CD4-positive, alpha-beta T cell treated with Interleukin-15 for 1 hour (primary cell): ENCODE results near the gene MOV10L1.
A peak's percentile ranks its signal among the peaks of the same experiment; 100 is the strongest.
"Not testable (repeated sequence)": the region's sequence is repeated elsewhere in the genome, so short reads cannot be mapped to it uniquely, and the experiment has no call there.

ENCODE experiments used
- DNase-seq: peaks from one replicate; pipeline ENCODE4 v3.0.0-alpha.2; 2020

MOV10L1 gene

DNA sequence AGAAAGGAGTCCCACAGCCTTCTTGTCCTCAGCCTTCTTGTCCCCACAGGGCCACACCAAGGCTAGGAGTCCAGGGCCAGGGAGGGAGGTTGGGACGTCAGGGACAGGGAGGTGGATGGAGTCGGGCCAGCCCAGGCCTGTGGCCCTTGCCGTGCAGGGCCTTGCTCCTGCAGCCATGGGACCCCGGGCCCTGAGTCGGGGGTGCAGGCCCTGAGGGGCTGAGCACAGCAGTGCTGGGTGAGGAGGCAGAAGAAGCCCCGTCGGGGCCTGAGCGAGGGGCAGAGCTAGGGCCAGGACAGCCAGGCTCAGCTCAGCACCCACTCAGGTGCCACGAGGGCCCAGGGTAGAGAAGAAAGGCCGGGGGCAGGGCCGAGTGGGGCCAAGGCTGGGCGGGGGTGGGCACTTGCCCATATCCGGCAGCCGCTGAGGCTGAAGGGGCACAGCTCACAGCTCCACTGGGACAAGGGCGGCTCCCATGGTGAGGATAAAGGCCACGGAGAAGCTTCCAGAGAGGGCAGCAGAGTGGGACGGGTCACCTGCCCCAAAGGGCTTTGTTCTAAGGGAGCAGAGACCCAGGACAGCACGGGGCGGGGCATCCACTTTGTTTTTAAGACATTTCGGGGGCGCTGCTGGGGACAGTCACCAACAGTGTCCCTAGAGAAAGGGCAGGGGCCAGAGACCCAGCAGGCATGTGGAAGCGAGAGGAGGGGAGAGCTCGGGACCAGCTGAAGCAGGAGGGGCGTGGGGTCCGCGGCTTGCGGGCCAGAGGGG, 8.2 kb upstream of the MOV10L1 start:
- DNase-seq = no peak

DNA sequence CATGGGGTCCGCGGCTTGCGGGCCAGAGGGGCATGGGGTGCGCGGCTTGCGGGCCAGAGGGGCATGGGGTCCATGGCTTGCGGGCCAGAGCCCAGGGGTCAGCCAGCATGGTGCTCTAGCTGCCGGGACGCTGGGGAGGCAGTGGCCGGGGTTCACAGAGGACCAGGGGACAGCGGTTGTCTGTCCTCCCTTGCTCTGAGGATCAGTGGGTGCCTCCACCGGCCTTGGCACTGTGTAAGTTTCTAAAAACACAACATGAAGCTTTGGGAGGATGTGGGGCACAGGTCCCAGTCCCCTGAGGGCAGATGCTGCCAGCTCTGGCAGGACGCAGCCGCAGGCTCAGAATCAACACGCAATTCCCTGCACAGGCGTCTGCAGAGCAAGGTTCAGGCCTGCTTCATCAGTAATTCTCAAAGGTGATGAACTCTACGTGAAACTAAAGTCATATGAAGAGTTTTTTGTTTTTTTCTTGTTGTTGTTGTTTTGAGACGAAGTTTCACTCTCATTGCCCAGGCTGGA, 7.5 kb upstream of the MOV10L1 start:
- no peak for DNase-seq

DNA sequence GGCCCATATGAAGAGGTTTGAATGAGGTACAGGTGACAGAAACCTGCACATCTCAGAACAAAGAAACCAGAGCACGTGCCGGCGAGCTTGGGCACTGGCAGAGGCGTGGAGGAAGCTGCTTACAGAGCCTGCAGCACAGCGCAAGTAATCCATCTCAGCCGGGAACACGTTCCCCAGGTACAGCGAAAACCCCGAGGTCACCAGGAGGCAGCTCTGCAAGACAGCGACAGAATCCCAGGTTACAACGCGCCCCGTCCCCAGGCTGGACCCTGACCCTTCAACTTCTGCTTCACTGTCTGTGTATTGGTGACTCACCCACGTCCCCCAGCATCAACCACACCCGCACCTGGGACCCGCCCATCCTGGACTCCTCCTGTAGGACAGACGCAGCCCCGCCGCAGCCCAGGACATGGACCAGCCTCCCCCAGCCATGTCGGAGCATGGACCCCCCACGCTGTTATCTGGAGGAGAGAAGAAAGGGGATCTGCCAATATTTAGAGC, 6.8 kb upstream of the MOV10L1 start:
- no peak for DNase-seq

DNA sequence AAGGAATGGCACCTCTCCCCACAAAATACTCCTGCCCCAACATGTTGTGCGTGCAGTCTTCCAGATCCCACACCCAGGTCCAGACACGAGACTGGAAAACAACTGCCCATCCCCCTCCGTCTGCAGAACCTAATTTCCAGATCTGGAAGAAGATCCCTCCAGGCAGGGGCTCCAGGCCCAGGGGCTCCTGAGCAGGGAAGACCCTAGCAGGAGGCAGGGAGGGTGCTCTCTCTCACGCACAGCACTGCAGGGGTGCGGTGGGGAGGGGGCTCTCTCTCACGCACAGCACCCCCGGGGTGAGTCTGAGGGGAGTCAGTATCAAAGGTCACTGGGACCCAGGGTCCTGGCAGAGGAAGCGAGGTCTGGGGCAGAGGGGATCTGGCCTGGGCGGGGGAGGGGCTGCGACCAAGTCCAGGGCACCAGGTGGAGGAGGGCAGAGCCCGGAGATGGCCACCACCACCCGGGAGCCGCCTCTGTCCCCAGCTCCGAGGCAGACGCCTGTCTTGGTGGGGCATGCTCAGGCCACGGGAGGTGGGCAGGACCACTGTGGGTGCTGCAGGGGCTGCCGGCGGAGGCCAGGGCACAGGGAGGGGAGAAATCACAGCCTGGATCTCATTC, 6.2 kb upstream of the MOV10L1 start:
- DNase-seq = no peak

DNA sequence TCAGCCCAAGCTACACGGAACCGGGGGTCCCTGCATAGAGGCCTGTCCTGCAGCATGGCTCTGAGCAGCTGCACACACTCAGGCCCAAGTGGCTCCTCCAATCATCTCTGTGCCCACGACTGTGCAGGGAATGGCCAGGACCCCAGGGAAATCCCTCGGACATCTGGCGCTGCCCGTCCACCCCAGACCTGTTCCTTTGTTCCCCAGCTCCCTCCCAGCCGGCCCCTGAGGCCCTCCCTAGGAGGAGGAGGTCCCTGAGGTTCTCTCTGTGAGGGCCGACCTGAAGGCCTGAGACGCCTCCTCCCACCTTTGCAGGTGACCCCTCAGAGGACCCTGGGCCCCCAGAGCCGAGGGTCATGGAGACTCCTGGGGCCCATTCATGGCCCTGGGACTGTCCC, 5.7 kb upstream of the MOV10L1 start:
- DNase-seq = no peak

DNA sequence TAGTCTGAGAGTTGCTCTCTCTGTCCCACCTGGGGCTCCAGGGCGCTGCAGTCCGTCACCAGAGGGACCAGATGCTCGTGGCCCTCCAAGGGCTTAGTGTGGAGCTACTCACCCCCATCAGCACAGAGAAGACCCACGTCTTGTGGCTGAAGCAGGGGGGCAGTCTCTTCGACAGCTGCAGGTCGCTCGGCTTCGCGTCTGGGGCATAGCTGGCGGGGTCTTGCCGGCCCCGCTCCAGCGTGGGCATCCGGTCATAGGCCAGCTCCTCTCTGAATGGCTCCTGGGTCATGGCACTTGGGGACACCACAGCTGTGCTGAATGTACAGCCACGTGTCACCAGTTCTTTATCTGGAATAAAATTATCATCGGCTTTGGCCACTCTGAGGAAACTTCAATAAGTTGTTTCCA, 5.2 kb upstream of the MOV10L1 start:
- no peak for DNase-seq

DNA sequence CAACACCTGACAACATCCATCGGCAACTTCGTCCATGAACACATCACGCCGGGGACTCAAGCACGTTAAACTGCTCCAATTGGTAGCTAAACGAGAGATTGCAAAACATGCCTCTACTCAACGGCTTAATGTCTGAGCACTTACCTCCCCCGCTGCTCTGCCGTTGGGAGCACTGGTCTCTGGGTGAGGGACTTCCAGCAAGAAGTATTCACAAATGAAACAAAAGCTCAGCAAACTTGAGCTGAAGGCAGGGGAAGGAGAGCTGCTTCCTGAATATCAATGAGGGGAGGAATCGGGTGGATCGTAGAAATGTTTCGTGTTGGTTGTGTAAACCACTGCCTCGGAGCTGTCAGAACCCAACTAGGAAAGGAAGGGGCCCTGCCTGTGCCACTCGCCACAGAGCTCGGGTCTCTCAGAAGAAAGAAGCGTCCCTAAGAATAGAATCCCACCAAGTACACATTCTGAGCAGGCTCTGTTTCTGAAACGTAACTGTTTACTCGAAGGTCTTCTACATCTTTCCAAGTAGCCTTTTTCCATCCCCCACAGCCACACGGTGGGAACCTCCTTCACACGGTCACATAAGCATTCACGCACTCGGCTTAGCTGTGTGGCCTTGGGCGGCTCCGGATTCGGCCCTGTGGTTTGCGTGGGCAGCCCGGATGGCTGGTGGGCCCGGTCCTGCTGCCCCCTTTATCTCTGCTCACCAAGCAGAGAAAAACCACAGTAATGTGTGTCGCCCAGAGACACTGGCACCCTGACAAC, 4.4 kb upstream of the MOV10L1 start, which contains the start of gene MLC1:
MLC1 (minus strand) TSS at position 216 of the 762 bp plus-strand sequence. CDS start 524 bp downstream, outside the sequence.
- peak; percentile 29 for DNase-seq

DNA sequence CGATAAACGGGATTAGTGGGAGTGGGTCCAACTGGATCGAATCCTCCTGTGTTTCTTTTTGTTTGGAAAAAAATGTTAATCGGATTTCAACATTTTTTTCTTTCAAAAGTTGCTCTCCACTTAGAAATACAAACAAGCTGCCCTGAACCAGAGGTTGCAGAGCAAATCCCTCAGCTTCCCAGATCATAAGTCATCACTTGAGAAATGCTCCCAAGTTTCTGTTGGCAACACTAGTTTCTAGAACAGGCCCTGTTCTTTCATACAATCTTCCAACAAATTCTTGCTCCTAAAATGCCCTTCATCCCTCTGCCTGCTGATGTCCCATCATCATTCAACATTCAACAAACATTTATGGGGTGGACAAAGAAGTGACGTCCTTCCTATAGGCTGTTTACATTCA, 3.3 kb upstream of the MOV10L1 start:
- DNase-seq = no peak

DNA sequence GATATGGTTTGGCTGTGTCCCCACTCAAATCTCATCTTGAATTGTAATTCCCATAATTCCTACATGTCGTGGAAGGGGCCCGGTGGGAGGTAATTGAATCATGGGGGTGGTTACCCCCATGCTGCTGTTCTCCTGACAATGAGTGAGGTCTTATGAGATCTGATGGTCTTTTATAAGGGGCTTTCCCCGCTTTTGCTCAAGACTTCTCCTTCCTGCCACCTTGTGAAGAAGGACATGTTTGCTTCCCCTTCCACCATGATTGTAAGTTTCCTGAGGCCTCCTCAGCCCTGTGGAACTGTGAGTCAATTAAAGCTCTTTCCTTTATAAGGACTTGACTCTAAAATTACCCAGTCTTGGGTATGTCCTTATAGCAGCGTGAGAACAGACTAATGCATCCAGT, 2.8 kb upstream of the MOV10L1 start:
- DNase-seq = not testable (repeated sequence)

DNA sequence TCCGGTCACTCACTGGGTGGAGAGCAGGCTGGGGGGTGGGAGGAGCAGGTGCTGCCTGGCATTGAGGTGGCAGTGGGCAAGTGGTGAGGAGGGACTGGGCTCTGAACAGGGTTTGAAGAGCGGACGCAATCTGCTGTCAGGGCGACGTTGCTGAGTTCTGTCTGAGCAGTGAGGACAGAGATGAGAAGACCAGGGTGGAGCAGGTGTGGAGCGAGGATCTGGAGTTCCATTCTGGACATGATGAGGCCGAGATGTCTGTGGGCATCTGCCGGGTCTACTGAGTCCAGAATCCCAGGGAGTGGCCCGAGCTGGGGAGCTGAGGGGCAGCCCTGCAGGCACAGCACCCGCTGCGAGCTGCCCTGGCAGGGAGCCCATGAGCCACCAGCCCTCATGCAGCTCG, 2.2 kb upstream of the MOV10L1 start:
- no peak for DNase-seq

DNA sequence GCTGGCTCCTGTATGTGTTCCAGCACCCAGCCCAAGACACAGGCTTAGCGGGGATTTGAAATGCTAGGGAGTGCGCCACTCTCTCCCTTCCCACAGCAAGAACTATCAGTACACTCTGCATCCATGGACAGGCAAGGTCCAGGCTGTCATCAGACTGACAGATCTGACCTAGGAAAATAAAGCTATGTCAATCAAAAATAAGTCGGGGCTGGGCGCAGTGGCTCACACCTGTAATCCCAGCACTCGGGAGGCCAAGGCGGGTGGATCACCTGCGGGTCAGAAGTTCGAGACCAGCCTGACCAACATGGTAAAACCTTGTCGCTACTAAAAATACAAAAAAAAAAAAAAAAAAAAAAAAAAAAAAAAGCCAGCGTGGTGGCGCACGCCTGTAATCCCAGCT, 1.7 kb upstream of the MOV10L1 start:
- no peak for DNase-seq

DNA sequence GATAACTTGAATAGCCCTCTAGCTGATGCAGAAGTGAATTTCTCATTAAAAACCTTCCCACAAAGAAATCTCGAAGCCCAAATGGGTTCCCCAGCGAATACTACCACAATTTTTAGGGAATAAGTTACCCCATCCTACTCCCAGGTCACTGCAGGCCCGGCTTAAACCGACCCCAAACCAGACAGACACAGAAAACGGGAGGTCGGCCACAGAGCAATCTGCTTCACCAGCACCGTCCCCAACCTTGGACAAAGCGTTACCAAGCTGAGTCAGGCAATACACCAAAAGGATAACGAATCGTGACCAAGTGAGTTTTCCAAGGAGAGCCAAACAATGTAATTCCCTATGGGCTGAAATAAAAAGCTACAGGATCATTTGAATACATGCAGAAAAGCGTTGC, 575 bp upstream of the MOV10L1 start:
- no peak for DNase-seq

DNA sequence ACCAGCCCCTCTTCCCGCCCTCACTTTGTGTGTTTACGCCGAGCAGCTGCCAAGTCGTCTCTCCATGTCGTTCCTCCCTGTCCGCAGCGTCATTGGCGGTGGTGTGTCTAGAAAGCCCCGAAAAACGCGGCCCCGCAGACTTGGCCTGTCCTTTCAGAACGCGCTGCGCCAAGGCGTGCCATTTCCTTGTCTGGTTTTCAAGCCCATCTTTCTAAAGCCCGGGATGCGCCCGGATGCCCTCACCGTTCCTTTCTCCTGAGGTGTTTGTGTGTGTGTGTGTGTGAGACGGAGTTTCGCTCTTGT, 557 bp downstream of the MOV10L1 start:
- DNase-seq = no peak

DNA sequence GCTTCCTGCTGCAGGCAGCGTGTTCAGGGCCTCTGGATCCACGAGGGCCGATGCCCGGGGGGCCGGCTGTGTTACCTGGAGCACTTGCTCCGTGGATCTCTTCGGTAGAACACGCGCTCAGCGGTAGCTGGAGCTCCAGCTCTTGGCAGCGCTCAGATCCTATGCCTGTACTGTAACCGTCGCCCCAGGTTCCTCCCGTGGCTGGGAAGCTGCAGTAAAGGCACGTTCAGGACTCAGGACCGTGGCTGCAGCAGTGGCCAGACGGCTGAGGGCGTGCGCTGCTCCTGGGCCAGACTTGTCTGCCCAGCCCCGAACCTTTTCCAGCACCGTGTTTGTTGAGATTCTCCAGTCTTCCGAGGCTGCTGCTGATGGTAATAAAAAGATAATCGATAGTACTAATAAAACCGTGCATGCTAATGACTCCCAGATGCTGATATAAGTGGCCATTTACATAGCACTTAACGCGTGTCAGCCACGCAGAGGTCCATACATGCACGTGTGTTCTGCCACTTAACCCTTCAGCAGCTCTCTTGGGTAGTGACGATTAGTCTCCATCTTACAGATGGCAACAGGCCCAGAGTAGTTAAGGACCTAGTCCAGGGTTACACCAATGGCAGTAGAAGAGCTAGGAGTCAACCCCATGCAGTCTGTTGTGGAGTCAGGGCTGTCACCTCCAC, 1.4 kb downstream of the MOV10L1 start:
- no peak for DNase-seq

DNA sequence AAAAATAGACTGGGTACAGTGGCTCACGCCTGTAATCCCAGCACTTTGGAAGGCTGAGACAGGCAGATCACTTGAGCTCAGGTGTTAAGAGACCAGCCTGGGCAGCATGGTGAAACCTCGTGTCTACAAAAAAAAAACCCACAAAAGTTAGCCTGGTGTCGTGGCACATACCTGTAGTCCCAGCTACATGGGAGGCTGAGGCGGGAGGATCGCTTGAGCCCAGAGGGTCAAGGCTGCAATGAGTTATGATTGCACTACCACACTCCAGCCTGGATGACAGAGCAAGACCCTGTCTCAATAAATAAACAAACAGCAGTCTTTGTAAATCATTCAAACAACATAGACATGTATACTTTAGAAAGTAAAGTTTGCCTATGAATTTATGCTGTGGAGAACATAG, 2.5 kb downstream of the MOV10L1 start:
- no peak for DNase-seq

DNA sequence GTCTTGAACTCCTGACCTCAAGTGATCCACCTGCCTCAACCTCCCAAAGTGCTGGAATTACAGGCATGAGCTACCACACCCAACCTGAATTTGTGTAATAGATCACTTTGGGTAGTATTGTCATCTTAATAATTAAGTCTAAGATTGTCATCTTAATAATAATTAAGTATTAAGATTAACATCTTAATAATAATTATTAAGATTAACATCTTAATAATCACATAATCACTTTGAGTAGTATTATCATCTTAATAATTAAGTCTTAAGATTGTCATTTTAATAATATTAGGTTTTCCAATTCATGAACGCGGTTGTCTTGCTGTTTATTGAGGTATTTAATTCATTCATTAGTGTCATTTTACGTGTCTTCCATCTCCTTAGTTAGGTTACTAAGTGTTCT, 8.2 kb downstream of the MOV10L1 start:
- no peak for DNase-seq

DNA sequence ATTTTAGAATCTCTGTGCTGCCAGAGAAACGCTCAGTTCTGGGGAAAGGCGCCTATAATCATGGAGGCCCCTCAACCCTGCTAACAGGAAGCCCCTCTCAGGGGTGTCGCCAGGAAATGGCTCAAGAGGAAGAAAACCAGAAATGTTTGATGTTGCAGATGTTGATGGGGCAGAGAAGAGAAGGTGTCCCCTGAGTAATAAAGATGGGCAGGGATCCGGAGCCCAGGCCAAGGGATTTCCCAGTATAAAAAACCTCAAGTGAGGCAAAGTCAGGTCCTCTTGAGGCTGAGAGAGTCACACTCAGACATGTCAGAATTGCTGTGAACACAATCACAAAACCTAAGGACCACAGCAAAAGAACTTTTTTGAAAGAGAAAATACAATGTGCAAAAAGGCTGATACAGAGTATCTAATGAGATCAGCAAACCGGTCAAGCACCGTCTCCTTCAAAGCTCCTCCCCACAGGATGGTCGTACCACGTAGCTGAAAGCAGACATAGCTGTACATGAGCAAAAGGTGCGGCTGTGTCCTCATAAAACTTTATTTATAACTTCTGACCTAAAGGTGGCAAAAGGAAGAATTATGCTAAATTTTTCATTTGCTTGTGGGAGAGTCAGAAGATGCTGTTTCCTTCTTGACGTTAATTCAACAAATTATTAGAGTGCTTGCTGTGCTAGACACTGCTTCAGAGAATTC, 12.2 kb downstream of the MOV10L1 start:
- no peak for DNase-seq

DNA sequence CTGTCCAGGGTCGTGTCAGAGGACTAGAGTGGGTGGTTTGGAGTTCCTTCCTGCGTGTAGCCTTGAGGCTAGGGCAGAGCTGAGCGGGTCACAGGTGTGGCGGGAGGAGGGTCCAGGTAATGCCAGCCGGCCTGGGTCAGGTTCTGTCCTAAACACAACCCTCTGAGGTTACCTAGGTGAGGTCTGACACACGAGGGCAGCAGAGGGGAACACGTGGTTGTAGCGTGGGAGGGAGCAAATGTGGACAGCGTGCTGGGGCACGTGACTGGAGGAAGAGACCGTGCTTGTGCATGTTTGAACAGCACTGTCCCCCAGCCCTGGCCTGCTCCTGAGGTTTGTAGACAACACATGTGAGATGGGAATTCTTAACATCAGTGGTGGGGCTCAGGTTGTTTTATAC, 13.1 kb downstream of the MOV10L1 start:
- DNase-seq = no peak

DNA sequence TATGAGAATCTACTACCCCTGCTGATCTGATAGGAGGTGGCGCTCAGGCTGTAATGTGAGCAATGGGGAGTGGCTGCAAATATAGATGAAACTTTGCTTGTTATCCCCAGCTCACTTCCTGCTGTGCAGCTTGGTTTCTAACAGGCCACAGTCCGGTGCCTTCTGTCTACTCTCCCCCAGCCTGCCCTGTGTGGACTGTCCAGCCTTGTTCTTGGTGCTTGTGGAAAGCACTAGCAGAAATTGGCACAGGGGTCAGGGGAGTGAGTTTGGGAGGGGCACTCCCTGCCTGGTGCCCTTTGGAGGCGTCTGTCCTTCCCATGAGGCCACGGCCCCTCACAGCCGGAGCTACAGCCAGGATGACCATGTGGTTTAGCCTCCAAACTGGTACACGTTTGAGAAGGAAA, 14.3 kb downstream of the MOV10L1 start:
- no peak for DNase-seq

DNA sequence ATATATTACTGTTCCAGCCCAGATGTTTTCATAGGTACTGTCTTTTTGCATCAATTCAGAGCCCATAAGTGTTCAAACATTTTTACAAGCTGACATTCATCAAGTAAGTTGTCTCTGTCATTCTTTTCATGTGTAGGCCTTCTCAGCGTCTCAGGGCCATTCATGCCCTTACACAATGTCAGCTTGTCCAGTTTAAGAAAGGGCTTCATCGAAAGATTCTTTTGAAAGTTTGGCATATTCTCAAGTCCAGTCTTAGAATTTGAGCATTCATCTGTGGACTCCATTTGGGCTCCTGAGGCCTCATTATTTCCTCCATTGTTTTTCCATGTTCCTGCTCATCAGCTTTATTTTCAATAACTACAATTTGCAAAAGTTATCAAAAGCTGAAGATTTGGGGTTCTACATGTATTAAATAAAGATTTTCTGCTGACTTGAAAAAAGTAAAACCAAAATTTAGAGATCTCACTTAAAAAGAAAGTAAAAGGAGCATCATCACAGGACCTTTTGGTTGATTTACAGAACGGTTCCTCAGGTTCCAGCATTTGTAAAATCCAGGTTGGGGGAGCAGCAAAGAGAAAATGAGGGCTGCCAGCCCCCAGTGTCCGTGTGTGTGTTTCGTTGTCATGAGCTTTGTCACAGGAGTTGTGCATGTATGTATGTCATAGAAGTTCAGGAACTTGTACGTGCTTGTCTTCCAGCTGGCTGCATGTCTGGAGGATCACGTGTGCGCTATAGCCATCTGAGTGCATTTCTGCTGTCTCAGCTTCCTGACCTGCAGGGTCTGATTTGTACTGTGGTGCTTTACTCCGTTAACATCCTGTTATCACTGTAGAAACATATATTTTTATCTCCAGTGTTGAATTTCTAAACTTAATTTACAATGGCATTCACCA, 15.6 kb downstream of the MOV10L1 start:
- DNase-seq = no peak

DNA sequence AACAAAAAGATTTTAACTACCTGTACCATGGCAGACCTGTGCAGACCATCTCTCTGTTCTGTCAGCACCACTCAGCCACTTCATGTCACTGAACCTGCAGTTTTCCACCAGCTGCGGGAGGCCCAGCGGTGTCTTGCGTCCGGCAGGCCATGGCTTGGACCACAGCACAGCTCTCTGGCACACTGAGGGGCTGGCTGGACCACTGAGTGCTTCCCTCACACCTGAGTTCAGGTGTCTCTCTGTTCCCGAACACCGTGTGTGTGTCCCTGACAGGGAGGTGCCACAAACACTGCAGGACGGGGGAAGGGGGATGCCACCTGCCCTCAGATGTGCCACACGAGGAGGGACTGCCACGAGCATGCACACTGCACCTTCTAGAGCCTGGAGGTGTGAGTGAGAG, 17.7 kb downstream of the MOV10L1 start:
- no peak for DNase-seq
